Measurements from ENCODE around the gene PELI3.

GRCh38 chr11:66450560-66450959 lies 16.1 kb upstream of the PELI3 start:
- TF ChIP-seq CTCF (IDR thresholded peaks at IDR 0.05): no peak
- TF ChIP-seq POLR2A (IDR thresholded peaks at IDR 0.05): no peak
- TF ChIP-seq POLR2AphosphoS5 (IDR thresholded peaks at IDR 0.05): no peak

Data from stomach (tissue), 4 donors.